Neural cell (in vitro differentiated cells): Measurements from ENCODE around the gene WDR59. TPM values are rescaled to one million over a fixed set of nuclear protein-coding genes. Genes with fewer than 3 reads are reported as not detected.

Experiments used
- H2AFZ ChIP-seq: fragments of 200-600, 300-800 bp; sonication (generic), shearing (Covaris generic); 2 replicates; pipeline ENCODE4 v1.6.0; 2014; ENCODE audit warnings: low read depth, mild to moderate bottlenecking, antibody characterized with exemption, low read length, moderate library complexity
- H3F3A ChIP-seq: fragments of 200-600 bp; shearing (Covaris generic); 2 replicates; pipeline ENCODE4 v1.6.1; 2016; ENCODE audit warnings: mild to moderate bottlenecking, moderate library complexity, mixed read lengths, antibody characterized with exemption, low read length; ENCODE audit not compliant: insufficient read depth, poor library complexity, severe bottlenecking
- H3K27ac ChIP-seq: fragments of 200-600, 300-800 bp; sonication (generic), shearing (Covaris generic); 2 replicates; pipeline ENCODE4 v1.5.1; 2014; ENCODE audit warnings: mild to moderate bottlenecking, low read length, moderate library complexity
- H3K27me3 ChIP-seq: fragments of 300-800, 200-600 bp; sonication (generic), shearing (Covaris generic); 2 replicates; pipeline ENCODE4 v1.6.0; 2014; ENCODE audit warnings: mild to moderate bottlenecking, low read depth, low read length, moderate library complexity; ENCODE audit not compliant: insufficient read depth
- H3K36me3 ChIP-seq: fragments of 300-800, 200-600 bp; sonication (generic), shearing (Covaris generic); 2 replicates; pipeline ENCODE4 v1.5.1; 2014; ENCODE audit warnings: mild to moderate bottlenecking, antibody characterized with exemption, low read length, moderate library complexity; ENCODE audit not compliant: insufficient read depth
- H3K4me2 ChIP-seq: fragments of 300-800, 200-600 bp; sonication (generic), shearing (Covaris generic); 2 replicates; pipeline ENCODE4 v1.6.0; 2014; ENCODE audit warnings: mild to moderate bottlenecking, low read length
- H3K4me3 ChIP-seq: fragments of 300-800, 200-600 bp; sonication (generic), shearing (Covaris generic); 2 replicates; pipeline ENCODE4 v1.5.1; 2014; ENCODE audit warnings: mild to moderate bottlenecking, low read length, moderate library complexity
- H3K79me2 ChIP-seq: fragments of 200-600 bp; shearing (Covaris generic); replicated peaks from 2 replicates; pipeline ENCODE4 v1.6.0; 2014; ENCODE audit warnings: mild to moderate bottlenecking, low read length, moderate library complexity; ENCODE audit not compliant: insufficient read depth
- H3K9ac ChIP-seq: fragments of 300-800, 200-600 bp; sonication (generic), shearing (Covaris generic); 2 replicates; pipeline ENCODE4 v1.6.1; 2016; ENCODE audit warnings: mild to moderate bottlenecking, low read length, mixed read lengths
- H3K9me2 ChIP-seq: fragments of 200-600 bp; shearing (Covaris generic); 2 replicates; pipeline ENCODE4 v1.6.1; 2016; ENCODE audit warnings: mild to moderate bottlenecking, low read length, mixed read lengths; ENCODE audit not compliant: insufficient read depth
- H3K9me3 ChIP-seq: fragments of 200-600, 300-800 bp; sonication (generic), shearing (Covaris generic); 2 replicates; pipeline ENCODE4 v1.6.1; 2016; ENCODE audit warnings: mild to moderate bottlenecking, mixed run types, low read length, moderate library complexity, mixed read lengths
- H4K20me1 ChIP-seq: fragments of 200-600 bp; shearing (Covaris generic); 2 replicates; pipeline ENCODE4 v1.6.1; 2016; ENCODE audit warnings: mild to moderate bottlenecking, mixed run types; ENCODE audit not compliant: insufficient read depth
- EP300 ChIP-seq: fragments of 450-650 bp; conservative IDR thresholded peaks from 2 replicates; pipeline ENCODE4 v1.6.1; 2014; ENCODE audit warnings: antibody characterized with exemption, mild to moderate bottlenecking, moderate library complexity; ENCODE audit not compliant: poor library complexity, severe bottlenecking
- EZH2 ChIP-seq: fragments of 200-600, 300-800 bp; shearing (Covaris generic), sonication (generic); IDR thresholded peaks from 2 replicates; pipeline ENCODE4 v1.6.1; 2014; ENCODE audit warnings: antibody characterized with exemption, low read length, borderline replicate concordance, mild to moderate bottlenecking; ENCODE audit not compliant: insufficient read depth, poor library complexity, severe bottlenecking
- MXI1 ChIP-seq: fragments of 450-650 bp; conservative IDR thresholded peaks from 2 replicates; pipeline ENCODE4 v1.6.1; 2014; ENCODE audit warnings: antibody characterized with exemption, mild to moderate bottlenecking; ENCODE audit not compliant: poor library complexity, severe bottlenecking
- POLR2AphosphoS5 ChIP-seq: IDR thresholded peaks from 2 replicates; pipeline ENCODE4 v1.6.1; 2012
- RAD21 ChIP-seq: fragments of 450-650 bp; conservative IDR thresholded peaks from 2 replicates; pipeline ENCODE4 v1.6.1; 2014; ENCODE audit warnings: antibody characterized with exemption, mild to moderate bottlenecking, moderate library complexity
- REST ChIP-seq: IDR thresholded peaks from 2 replicates; pipeline ENCODE4 v1.6.1; 2012; ENCODE audit warnings: borderline replicate concordance
- SMC3 ChIP-seq: fragments of 450-650 bp; conservative IDR thresholded peaks from 2 replicates; pipeline ENCODE4 v1.6.1; 2014; ENCODE audit warnings: antibody characterized with exemption, mild to moderate bottlenecking, moderate library complexity; ENCODE audit not compliant: poor library complexity
- TAF1 ChIP-seq: IDR thresholded peaks from 2 replicates; pipeline ENCODE4 v1.6.1; 2012; ENCODE audit warnings: low read depth
- polyA plus RNA-seq: library from polyadenylated mRNA; depleted of rRNA; stranded (reverse); fragments of >200 nt; gene quantifications from 2 replicates; pipeline ENCODE4 v1.2.3, GENCODE V29; 2014
- TF ChIP-seq, protein P1 (sequence below): fragments of 450-650 bp; IDR thresholded peaks from 2 replicates; pipeline ENCODE4 v1.5.1; 2014; ENCODE audit warnings: antibody characterized with exemption, mild to moderate bottlenecking, moderate library complexity; ENCODE audit not compliant: poor library complexity, severe bottlenecking

WDR59 gene
- polyA plus RNA-seq, 1 donor from 2014 or later = 20.3 TPM

DNA sequence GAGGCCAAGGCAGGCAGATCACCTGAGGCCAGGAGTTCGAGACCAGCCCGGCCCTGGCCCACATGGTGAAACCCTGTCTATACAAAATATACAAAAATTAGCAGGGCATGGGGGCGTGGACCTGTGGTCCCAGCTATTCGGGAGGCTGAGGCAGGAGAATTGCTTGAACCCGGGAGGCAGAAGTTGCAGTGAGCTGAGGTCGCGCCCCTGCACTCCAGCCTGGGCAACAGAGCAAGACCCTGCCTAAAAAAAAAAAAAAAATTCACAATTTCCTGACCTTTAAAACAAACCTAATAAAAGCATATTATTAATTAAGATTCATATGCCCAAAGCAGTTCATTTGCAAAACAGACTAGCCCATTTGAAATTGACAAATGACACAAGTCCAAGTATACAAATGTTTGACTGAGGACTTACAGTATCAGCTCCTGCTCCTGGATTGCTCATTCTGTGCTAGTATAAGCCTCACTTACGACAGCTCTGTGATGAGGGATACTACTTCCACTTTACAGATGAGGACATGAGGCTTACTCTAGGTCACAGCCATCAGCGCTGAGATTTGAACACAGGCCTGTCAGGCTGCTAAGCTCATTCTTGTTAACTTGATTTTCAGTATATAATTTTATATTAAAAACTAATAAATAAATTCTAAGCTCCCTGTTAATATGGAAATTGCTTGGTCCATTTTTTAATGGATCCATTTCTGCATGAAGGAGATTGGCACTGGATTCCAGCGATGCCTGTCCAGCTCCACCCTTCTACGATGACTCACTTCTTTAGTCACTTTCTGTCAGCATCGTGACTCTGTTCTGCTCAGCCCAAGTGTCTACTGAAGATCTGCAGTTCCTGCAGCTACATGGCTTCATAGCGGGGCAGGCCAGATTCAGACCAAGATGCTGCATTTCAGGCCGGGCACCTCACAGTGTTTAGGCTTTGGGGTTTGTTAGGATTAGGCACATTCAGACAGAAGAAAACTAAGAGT, 88.2 kb downstream of the WDR59 start:
- Histone ChIP-seq H3K9me2 (no peaks in the 10 kb centered on the region), H3K79me2 (no peaks in the 10 kb centered on the region), H3F3A (no peaks in the 10 kb centered on the region), H3K4me2 (no peak overlapping the region), H3K9ac (no peak overlapping the region), H3K4me3 (no peak overlapping the region), H2AFZ (no peak overlapping the region), H3K9me3 (no peaks in the 10 kb centered on the region), H3K27ac (no peak overlapping the region), H4K20me1 (no peaks in the 10 kb centered on the region), H3K27me3 (no peaks in the 10 kb centered on the region), H3K36me3 (no peaks in the 10 kb centered on the region)
- TF ChIP-seq REST (no peak), RAD21 (no peak), EZH2 (no peak), TAF1 (no peak), MXI1 (no peak), EP300 (no peak), SMC3 (no peak), POLR2AphosphoS5 (no peak)
- TF ChIP-seq, protein P1, sequence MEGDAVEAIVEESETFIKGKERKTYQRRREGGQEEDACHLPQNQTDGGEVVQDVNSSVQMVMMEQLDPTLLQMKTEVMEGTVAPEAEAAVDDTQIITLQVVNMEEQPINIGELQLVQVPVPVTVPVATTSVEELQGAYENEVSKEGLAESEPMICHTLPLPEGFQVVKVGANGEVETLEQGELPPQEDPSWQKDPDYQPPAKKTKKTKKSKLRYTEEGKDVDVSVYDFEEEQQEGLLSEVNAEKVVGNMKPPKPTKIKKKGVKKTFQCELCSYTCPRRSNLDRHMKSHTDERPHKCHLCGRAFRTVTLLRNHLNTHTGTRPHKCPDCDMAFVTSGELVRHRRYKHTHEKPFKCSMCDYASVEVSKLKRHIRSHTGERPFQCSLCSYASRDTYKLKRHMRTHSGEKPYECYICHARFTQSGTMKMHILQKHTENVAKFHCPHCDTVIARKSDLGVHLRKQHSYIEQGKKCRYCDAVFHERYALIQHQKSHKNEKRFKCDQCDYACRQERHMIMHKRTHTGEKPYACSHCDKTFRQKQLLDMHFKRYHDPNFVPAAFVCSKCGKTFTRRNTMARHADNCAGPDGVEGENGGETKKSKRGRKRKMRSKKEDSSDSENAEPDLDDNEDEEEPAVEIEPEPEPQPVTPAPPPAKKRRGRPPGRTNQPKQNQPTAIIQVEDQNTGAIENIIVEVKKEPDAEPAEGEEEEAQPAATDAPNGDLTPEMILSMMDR = no peak

- H3F3A ChIP-seq = no peaks in the 10 kb centered on the region
- no peaks in the 10 kb centered on the region for H3K79me2 ChIP-seq
- no peak overlapping the region for H2AFZ ChIP-seq
- no peak for TF ChIP-seq RAD21
- no peak for TF ChIP-seq POLR2AphosphoS5
- no peak for TF ChIP-seq SMC3
- no peak for TF ChIP-seq EP300
- TF ChIP-seq MXI1 = no peak
- TF ChIP-seq REST = no peak
- no peak for TF ChIP-seq TAF1
- TF ChIP-seq, protein P1 = no peak
- TF ChIP-seq EZH2 = no peak
- H4K20me1 ChIP-seq = no peaks in the 10 kb centered on the region
- no peaks in the 10 kb centered on the region for H3K36me3 ChIP-seq
- H3K9me2 ChIP-seq = no peaks in the 10 kb centered on the region
- no peak overlapping the region for H3K9ac ChIP-seq
- no peak overlapping the region for H3K4me2 ChIP-seq
- H3K4me3 ChIP-seq = no peak overlapping the region
- H3K27me3 ChIP-seq = no peaks in the 10 kb centered on the region
- H3K27ac ChIP-seq = no peak overlapping the region
- no peaks in the 10 kb centered on the region for H3K9me3 ChIP-seq
Measured at GRCh38 chr16:74893541-74893940, 91.4 kb downstream of the WDR59 start.
